Measurements from ENCODE around the gene CABP2. TPM values are rescaled to one million over a fixed set of nuclear protein-coding genes. Genes with fewer than 3 reads are reported as not detected.

Gene CABP2
- total and polyA plus RNA-seq, 10 of the 15 experiments (the other 5 are each of a cell fraction or from before 2014, with no cell fraction given) = not detected

DNA sequence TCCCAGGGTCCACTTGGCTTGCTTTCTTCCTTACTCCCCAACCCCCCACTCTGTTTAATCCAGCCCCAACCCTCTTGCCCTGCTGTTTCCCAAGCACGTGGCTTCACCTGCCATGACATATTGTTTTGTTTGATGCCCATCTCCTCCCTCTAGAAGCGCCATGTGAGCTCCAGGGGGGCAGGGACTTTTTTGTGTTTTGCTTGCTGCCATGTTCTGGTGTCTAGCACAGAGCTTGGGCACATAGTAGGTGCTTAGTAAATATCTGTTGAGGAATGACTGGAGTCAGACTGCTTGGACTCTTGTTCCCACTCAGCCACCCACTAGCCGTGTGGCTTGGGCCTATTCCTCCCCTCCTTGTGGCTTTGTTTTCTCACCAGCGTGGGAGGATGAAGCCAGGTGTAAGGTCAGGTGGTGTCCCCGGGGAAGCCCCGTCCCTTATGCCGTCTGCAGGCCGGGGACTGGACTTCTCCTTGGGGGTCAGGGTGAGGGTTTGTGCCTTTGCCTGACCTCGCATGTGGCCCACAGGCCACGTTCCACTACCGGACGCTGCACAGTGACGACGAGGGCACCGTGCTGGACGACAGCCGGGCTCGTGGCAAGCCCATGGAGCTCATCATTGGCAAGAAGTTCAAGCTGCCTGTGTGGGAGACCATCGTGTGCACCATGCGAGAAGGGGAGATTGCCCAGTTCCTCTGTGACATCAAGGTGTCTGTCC, 36.6 kb downstream of the CABP2 start (continued):
- TF ChIP-seq MEF2B (IDR thresholded peaks at IDR 0.05; ENCODE audit: partially characterized antibody, poor library complexity, severe bottlenecking) (peak; percentile 89), CTCF (IDR thresholded peaks at IDR 0.05 in 2 of 3, conservative IDR thresholded peaks at IDR 0.05 in 1 of 3; ENCODE audit: control insufficient read depth in 2 of 3, extremely low read depth in 1 of 3, insufficient read depth in 1 of 3, low read depth in 3 of 3, low read length in 3 of 3) (no peak), KDM1A (IDR thresholded peaks at IDR 0.05; ENCODE audit: borderline replicate concordance) (no peak), NBN (IDR thresholded peaks at IDR 0.05) (peak; percentile 89), BCL3 (IDR thresholded peaks at IDR 0.05; ENCODE audit: borderline replicate concordance, insufficient read depth, low read depth, low read length, poor library complexity, severe bottlenecking) (peak; percentile 99), SMAD1 (IDR thresholded peaks at IDR 0.05; ENCODE audit: low read depth, partially characterized antibody) (peak; percentile 18), MEF2A (IDR thresholded peaks at IDR 0.05; ENCODE audit: insufficient read depth, low read depth, low read length) (peak; percentile 59; the same call in 1 of the 2 replicates), RUNX3 (IDR thresholded peaks at IDR 0.05; ENCODE audit: low read length) (no peak), ZBED1 (IDR thresholded peaks at IDR 0.05; ENCODE audit: borderline replicate concordance) (no peak; the same call in none of the 2 replicates), POLR2AphosphoS5 (IDR thresholded peaks at IDR 0.05; ENCODE audit: low read length) (peak; percentile 36; the same call in 1 of the 2 replicates), TCF3 (IDR thresholded peaks at IDR 0.05; ENCODE audit: borderline replicate concordance, insufficient read depth, low read depth, low read length) (peak; percentile 97), SMAD5 (IDR thresholded peaks at IDR 0.05; ENCODE audit: low read depth) (no peak), BACH1 (IDR thresholded peaks at IDR 0.05; ENCODE audit: borderline replicate concordance) (peak; percentile 90), YBX1 (IDR thresholded peaks at IDR 0.05) (0 out of 2 replicates have a peak, but pooled peaks have one; percentile 11), BHLHE40 (IDR thresholded peaks at IDR 0.05; ENCODE audit: borderline replicate concordance in 1 of 2, low read depth in 2 of 2, low read length in 1 of 2) (peak in 1 of 2 experiments; percentile 74; a peak in 2 of 4 replicates)
- TF ChIP-seq, protein P1, sequence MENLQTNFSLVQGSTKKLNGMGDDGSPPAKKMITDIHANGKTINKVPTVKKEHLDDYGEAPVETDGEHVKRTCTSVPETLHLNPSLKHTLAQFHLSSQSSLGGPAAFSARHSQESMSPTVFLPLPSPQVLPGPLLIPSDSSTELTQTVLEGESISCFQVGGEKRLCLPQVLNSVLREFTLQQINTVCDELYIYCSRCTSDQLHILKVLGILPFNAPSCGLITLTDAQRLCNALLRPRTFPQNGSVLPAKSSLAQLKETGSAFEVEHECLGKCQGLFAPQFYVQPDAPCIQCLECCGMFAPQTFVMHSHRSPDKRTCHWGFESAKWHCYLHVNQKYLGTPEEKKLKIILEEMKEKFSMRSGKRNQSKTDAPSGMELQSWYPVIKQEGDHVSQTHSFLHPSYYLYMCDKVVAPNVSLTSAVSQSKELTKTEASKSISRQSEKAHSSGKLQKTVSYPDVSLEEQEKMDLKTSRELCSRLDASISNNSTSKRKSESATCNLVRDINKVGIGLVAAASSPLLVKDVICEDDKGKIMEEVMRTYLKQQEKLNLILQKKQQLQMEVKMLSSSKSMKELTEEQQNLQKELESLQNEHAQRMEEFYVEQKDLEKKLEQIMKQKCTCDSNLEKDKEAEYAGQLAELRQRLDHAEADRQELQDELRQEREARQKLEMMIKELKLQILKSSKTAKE (IDR thresholded peaks at IDR 0.05; ENCODE audit: low read depth, poor library complexity, severe bottlenecking) = peak; percentile 87
- TF ChIP-seq, protein P2, sequence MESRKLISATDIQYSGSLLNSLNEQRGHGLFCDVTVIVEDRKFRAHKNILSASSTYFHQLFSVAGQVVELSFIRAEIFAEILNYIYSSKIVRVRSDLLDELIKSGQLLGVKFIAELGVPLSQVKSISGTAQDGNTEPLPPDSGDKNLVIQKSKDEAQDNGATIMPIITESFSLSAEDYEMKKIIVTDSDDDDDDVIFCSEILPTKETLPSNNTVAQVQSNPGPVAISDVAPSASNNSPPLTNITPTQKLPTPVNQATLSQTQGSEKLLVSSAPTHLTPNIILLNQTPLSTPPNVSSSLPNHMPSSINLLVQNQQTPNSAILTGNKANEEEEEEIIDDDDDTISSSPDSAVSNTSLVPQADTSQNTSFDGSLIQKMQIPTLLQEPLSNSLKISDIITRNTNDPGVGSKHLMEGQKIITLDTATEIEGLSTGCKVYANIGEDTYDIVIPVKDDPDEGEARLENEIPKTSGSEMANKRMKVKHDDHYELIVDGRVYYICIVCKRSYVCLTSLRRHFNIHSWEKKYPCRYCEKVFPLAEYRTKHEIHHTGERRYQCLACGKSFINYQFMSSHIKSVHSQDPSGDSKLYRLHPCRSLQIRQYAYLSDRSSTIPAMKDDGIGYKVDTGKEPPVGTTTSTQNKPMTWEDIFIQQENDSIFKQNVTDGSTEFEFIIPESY (IDR thresholded peaks at IDR 0.05) = 0 out of 2 replicates have a peak, but pooled peaks have one; percentile 55
- TF ChIP-seq, protein P3, sequence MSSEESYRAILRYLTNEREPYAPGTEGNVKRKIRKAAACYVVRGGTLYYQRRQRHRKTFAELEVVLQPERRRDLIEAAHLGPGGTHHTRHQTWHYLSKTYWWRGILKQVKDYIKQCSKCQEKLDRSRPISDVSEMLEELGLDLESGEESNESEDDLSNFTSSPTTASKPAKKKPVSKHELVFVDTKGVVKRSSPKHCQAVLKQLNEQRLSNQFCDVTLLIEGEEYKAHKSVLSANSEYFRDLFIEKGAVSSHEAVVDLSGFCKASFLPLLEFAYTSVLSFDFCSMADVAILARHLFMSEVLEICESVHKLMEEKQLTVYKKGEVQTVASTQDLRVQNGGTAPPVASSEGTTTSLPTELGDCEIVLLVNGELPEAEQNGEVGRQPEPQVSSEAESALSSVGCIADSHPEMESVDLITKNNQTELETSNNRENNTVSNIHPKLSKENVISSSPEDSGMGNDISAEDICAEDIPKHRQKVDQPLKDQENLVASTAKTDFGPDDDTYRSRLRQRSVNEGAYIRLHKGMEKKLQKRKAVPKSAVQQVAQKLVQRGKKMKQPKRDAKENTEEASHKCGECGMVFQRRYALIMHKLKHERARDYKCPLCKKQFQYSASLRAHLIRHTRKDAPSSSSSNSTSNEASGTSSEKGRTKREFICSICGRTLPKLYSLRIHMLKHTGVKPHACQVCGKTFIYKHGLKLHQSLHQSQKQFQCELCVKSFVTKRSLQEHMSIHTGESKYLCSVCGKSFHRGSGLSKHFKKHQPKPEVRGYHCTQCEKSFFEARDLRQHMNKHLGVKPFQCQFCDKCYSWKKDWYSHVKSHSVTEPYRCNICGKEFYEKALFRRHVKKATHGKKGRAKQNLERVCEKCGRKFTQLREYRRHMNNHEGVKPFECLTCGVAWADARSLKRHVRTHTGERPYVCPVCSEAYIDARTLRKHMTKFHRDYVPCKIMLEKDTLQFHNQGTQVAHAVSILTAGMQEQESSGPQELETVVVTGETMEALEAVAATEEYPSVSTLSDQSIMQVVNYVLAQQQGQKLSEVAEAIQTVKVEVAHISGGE (CRISPR knock-in tag; IDR thresholded peaks at IDR 0.05) = no peak
